C4-2B (cell line): Measurements from ENCODE around the gene ALG2.

ENCODE experiments used
- H3K27ac ChIP-seq: fragments of 450-650 bp; 2 replicates; pipeline ENCODE4 v1.5.1; 2017
- CTCF ChIP-seq: fragments of 450-650 bp; conservative IDR thresholded peaks from 2 replicates; pipeline ENCODE4 v1.5.1; 2017; ENCODE audit warnings: mild to moderate bottlenecking
- ZFX ChIP-seq: fragments of 450-650 bp; IDR thresholded peaks from 2 replicates; pipeline ENCODE4 v1.6.1; 2017

ALG2 gene

GRCh38 chr9:99178912-99179872 lies 42.5 kb downstream of the ALG2 start:
- TF ChIP-seq CTCF, result no peak
- H3K27ac ChIP-seq, result no peak overlapping the region

- no peak for TF ChIP-seq ZFX
- no peak for TF ChIP-seq CTCF
Observed at GRCh38 chr9:99177576-99178366, 44.0 kb downstream of the ALG2 start.

GRCh38 chr9:99176527-99177013 lies 45.2 kb downstream of the ALG2 start:
- H3K27ac ChIP-seq, result no peak overlapping the region
- no peak for TF ChIP-seq ZFX
- no peak for TF ChIP-seq CTCF

More at GRCh38 chr9:99177576-99178366, 44.0 kb downstream of the ALG2 start:
- H3K27ac ChIP-seq, result no peak overlapping the region

GRCh38 chr9:99173570-99174504 lies 47.9 kb downstream of the ALG2 start:
- TF ChIP-seq CTCF (no peak), ZFX (no peak)

GRCh38 chr9:99172124-99173091 lies 49.3 kb downstream of the ALG2 start:
- no peak for TF ChIP-seq CTCF
- TF ChIP-seq ZFX, result no peak
- no peak overlapping the region for H3K27ac ChIP-seq

More at GRCh38 chr9:99173570-99174504, 47.9 kb downstream of the ALG2 start:
- H3K27ac ChIP-seq, result no peak overlapping the region
